Vagina (tissue), 2 donors: ENCODE data around the gene ACIN1. TPM values are rescaled to one million over a fixed set of nuclear protein-coding genes. Genes with fewer than 3 reads are reported as not detected.

ENCODE experiments used
- DNase-seq, 2 donors: peaks; one replicate each; pipeline ENCODE4 v3.0.0-alpha.2; 2017; ENCODE audit errors: extremely low spot score in 2 of 2
- H3K27ac ChIP-seq: fragments of 200-600 bp; sonication (generic); one replicate; pipeline ENCODE4 v1.5.1; 2019
- H3K27me3 ChIP-seq: fragments of 200-600 bp; sonication (generic); one replicate; pipeline ENCODE4 v1.5.1; 2019
- H3K36me3 ChIP-seq, 2 donors: fragments of 200-600 bp; sonication (generic); one replicate each; pipeline ENCODE4 v1.5.1; 2017 to 2019
- H3K4me1 ChIP-seq: fragments of 200-600 bp; sonication (generic); one replicate; pipeline ENCODE4 v1.5.1; 2019
- H3K4me3 ChIP-seq, 2 donors: fragments of 200-600 bp; sonication (generic); 1 replicate in 1 of 2; 2 replicates in 1 of 2; pipeline ENCODE4 v1.5.1; 2016 to 2019
- H3K9me3 ChIP-seq: fragments of 200-600 bp; sonication (generic); one replicate; pipeline ENCODE4 v1.5.1; 2019
- POLR2A ChIP-seq, 2 donors: fragments of 450-650 bp; IDR thresholded peaks; one replicate each; pipeline ENCODE4 v1.6.1; 2017; ENCODE audit warnings: antibody characterized with exemption in 2 of 2, mild to moderate bottlenecking in 2 of 2, moderate library complexity in 2 of 2
- POLR2AphosphoS5 ChIP-seq, 2 donors: sonication (generic); formaldehyde crosslinking; IDR thresholded peaks; one replicate each; pipeline ENCODE4 v1.9.0; 2017; ENCODE audit warnings: antibody characterized with exemption in 2 of 2, mild to moderate bottlenecking in 2 of 2, low read depth in 1 of 2; ENCODE audit not compliant: insufficient read depth in 1 of 2
- intact Hi-C: fragments of 100-400 bp; cut with DNase I; formaldehyde crosslinking; loops from one replicate; pipeline ENCODE4 v1.15.1; 2023
- total RNA-seq: library from RNA; depleted of rRNA; stranded (reverse); fragments of >200 nt; gene quantifications from one replicate; pipeline ENCODE4 v1.2.3, GENCODE V29; 2016
- TF ChIP-seq, protein P1 (sequence below), 3 experiments: fragments of 450-650 bp in 2 of 3; fragments of 200-600 bp in 1 of 3; sonication (generic) in 1 of 3; IDR thresholded peaks; one replicate each; pipeline ENCODE4 v1.5.1; 2017 to 2019; ENCODE audit warnings: antibody characterized with exemption in 3 of 3, mild to moderate bottlenecking in 2 of 3, moderate library complexity in 2 of 3

The ACIN1 gene
- total RNA-seq, 1 donor from 2014 or later = 121 TPM

DNA sequence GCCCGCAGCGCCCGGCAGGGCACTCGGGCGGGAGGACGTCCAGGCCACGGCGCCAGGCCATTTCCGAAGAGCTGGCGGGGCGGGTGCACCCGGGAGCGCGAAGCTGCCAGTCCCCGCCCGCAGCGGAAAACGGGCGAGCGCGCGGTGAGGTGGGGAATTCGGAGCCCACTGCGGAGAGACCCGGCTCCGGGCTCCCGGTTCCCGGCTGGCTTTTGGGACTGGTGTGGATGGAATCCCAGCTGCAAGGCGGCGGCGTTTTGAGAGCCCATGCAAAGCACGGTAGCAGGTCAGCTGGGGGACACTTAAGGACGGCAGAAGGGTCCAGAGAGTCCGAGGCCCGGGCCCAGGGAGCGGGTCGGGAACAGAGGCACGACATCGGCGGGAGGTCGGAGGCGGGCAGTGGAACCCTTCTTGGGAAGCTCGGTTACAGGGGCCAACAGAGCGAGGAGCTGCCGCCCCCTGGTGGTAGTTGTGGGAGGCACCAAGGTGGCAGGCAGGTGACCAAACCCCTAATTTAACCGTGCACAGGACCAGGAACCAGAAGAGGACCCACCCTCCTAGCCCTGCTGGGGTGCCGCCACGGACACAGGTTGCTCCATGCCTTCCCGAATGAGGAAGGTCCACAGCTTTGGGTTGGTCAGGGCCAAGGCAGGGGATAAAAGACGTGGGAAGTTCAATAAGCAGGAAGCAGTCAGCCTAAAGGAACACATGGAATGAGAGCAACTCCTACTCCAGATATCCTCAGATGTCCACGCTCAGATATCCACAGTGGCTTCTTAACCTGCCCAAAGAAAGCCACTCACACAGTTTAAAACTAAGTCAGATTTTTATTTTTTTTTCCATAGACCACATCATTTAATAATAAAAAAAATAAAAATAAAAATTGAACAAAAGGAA lies 36.9 kb downstream of the ACIN1 start:
- intact Hi-C loops = loop anchor here (1.0 kb wide), 1 partner anchor 71 kb away; no protein-coding TSS in a partner anchor
- no peak for DNase-seq
- no peaks in the 10 kb centered on the region for H3K9me3 ChIP-seq
- H3K27me3 ChIP-seq = no peaks in the 10 kb centered on the region
- H3K4me1 ChIP-seq = peaks cover 33% of the 10 kb centered on the region
- no peak for TF ChIP-seq POLR2AphosphoS5 (IDR thresholded peaks at IDR 0.05; ENCODE audit: insufficient read depth in 1 of 2, low read depth in 1 of 2)
- TF ChIP-seq, protein P1, sequence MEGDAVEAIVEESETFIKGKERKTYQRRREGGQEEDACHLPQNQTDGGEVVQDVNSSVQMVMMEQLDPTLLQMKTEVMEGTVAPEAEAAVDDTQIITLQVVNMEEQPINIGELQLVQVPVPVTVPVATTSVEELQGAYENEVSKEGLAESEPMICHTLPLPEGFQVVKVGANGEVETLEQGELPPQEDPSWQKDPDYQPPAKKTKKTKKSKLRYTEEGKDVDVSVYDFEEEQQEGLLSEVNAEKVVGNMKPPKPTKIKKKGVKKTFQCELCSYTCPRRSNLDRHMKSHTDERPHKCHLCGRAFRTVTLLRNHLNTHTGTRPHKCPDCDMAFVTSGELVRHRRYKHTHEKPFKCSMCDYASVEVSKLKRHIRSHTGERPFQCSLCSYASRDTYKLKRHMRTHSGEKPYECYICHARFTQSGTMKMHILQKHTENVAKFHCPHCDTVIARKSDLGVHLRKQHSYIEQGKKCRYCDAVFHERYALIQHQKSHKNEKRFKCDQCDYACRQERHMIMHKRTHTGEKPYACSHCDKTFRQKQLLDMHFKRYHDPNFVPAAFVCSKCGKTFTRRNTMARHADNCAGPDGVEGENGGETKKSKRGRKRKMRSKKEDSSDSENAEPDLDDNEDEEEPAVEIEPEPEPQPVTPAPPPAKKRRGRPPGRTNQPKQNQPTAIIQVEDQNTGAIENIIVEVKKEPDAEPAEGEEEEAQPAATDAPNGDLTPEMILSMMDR (IDR thresholded peaks at IDR 0.05) = peak; percentile 92 to 95 (median 94)
- peaks cover 0 to 41% of the 10 kb centered on the region in 2 donors for H3K36me3 ChIP-seq
- peak overlapping the region; percentile 45 to 82 for H3K4me3 ChIP-seq
- peak overlapping the region; percentile 96 for H3K27ac ChIP-seq

DNA sequence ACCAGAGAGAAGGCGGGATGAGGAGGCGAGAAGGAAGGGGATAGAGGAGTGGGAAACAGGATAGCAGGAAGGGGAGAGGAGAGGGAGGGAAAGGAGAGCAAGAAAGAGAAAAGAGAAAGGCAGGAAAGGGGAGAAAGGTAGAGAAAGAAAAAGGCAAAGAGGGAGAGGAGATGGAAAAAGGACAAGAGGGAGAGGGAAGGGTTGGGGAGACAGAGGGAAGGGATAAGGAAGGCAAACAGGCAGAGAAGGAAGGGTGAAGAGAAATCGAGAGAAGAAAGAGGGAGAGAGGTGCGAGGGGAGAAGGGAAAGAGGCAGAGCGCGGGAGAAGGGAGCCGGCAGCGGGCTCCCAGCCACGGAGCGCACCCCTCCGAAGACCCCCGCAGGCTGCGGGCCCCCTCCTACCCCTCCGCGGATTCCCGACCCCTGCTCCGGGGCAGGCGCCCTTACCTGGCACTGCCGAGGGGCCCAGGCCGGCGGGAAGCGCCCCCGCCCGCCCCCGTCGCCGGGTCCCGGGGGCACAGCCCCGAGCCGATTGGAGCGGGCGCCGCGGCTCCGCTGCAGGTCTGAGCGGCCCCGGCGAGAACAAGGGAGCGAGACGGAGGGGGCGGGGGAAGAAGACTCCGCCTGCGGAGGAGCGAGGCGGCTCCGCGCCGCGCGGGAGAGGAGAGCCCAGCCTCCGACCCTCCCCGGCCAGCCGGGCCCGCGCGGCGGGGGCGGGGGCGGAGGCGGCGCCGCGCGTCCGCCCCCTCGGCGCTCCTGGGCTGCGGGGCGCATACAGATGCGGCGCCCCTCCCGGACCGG lies 37.8 kb downstream of the ACIN1 start, which contains the start of gene CDH24:
Gene CDH24, minus strand, starts transcription at position 565 of the 801 bp plus-strand sequence. CDS start 1,787 bp downstream, outside the sequence.
- no peaks in the 10 kb centered on the region for H3K27me3 ChIP-seq
- H3K36me3 ChIP-seq = peaks cover 0 to 33% of the 10 kb centered on the region in 2 donors
- intact Hi-C loops = no loop called here
- TF ChIP-seq, protein P1 (IDR thresholded peaks at IDR 0.05) = no peak
- peak in 1 of 2 donors; percentile 21 for TF ChIP-seq POLR2A (IDR thresholded peaks at IDR 0.05)
- peak within 1 kb of the TSS; percentile 96 for H3K27ac ChIP-seq
- DNase-seq = no peak
- peak within 1 kb of the TSS; percentile 45 to 82 for H3K4me3 ChIP-seq
- H3K4me1 ChIP-seq = peaks cover 26% of the 10 kb centered on the region
- H3K9me3 ChIP-seq = no peaks in the 10 kb centered on the region

DNA sequence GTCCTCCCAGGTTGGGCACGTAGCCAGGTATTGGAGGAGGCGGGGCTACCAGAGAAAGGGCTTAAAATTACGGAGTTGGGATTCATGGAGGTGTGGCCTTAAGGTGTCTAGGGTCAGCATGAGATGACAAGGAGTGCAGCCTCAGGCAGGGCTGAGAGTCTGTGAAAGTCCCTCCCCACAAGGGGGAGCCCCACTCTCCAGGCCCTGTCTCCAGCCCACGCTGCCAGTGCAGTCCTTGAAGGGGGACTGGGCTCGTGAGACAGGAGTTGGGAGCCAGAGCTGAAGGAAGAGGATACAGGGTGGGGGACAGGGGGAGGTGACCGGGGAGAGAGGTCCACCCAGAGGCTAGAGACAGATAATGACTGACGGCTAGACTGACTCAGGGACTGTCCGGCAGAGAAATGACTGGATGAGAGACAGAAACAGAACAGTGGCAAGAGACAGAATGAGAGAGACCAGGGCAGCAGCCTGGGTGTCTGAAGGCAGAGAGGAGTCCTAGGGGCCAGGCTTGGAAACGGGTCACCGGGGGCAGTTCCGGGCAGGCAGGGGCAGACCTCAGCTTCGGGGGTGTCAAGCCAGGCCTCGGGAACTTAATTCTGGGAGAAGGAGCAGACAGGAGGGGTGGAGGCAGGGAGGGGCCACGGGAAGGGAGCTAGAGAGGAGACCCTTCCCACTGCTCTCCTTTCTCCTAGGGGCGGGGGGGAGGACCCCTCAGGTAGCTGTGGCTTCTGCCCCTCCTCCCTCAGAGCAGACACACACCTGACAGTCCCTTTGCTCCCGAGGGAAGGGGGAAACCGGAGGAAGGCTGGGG lies 38.6 kb downstream of the ACIN1 start:
- peaks cover 0 to 27% of the 10 kb centered on the region in 2 donors for H3K36me3 ChIP-seq
- H3K27ac ChIP-seq = peak overlapping the region; percentile 96
- intact Hi-C loops = no loop called here
- no peaks in the 10 kb centered on the region for H3K27me3 ChIP-seq
- peak overlapping the region; percentile 0 to 82 for H3K4me3 ChIP-seq
- H3K4me1 ChIP-seq = peaks cover 23% of the 10 kb centered on the region
- H3K9me3 ChIP-seq = no peaks in the 10 kb centered on the region
- DNase-seq = no peak
- no peak for TF ChIP-seq POLR2AphosphoS5 (IDR thresholded peaks at IDR 0.05; ENCODE audit: insufficient read depth in 1 of 2, low read depth in 1 of 2)
- TF ChIP-seq, protein P1 (IDR thresholded peaks at IDR 0.05) = peak; percentile 19 to 44 (median 33)

DNA sequence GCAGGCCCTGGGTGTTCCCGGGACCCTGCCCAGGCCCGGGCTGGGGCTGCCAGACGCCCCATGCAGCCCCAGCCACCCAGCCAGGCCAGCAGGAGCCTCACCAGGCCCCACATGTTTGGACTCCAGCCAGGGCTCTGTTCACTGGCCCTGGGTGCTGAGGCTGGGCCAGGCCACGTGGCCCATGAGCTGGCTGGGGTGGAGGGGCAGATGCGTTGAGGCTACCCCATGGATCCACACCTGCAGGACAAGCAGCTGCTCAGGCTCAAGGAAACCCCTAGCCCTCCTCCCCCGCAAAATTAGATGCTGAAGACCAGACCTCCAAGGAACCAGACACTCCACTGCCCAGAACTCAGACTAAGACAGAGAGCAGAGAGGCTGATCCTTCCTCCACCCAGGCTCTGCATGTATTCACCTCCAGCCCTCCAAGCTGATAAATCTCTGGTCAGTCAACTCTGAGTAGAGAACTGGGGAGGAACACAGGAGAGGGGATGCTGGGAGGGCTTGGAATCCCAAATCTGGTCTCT lies 39.3 kb downstream of the ACIN1 start:
- no peak for DNase-seq
- intact Hi-C loops = no loop called here

More for the DNA sequence above, 39.3 kb downstream of the ACIN1 start:
- TF ChIP-seq POLR2A (IDR thresholded peaks at IDR 0.05) = no peak
- TF ChIP-seq POLR2AphosphoS5 (IDR thresholded peaks at IDR 0.05; ENCODE audit: insufficient read depth in 1 of 2, low read depth in 1 of 2) = no peak
- TF ChIP-seq, protein P1 (IDR thresholded peaks at IDR 0.05) = no peak
- Histone ChIP-seq H3K4me3 (peak overlapping the region in 1 of 2 donors; percentile 0), H3K4me1 (peaks cover 23% of the 10 kb centered on the region), H3K27me3 (no peaks in the 10 kb centered on the region), H3K36me3 (peaks cover 0 to 21% of the 10 kb centered on the region in 2 donors), H3K9me3 (no peaks in the 10 kb centered on the region), H3K27ac (no peak overlapping the region)
